ENCODE results near the gene IL16.

The IL16 gene

GRCh38 chr15:81278306-81279029 lies 81.8 kb downstream of the IL16 start:
- DNase-seq (ENCODE audit: low read depth), result no peak
- H3K4me3 ChIP-seq (replicated peaks; ENCODE audit: low read depth, low read length), result no peak overlapping the region
- TF ChIP-seq, protein P1, sequence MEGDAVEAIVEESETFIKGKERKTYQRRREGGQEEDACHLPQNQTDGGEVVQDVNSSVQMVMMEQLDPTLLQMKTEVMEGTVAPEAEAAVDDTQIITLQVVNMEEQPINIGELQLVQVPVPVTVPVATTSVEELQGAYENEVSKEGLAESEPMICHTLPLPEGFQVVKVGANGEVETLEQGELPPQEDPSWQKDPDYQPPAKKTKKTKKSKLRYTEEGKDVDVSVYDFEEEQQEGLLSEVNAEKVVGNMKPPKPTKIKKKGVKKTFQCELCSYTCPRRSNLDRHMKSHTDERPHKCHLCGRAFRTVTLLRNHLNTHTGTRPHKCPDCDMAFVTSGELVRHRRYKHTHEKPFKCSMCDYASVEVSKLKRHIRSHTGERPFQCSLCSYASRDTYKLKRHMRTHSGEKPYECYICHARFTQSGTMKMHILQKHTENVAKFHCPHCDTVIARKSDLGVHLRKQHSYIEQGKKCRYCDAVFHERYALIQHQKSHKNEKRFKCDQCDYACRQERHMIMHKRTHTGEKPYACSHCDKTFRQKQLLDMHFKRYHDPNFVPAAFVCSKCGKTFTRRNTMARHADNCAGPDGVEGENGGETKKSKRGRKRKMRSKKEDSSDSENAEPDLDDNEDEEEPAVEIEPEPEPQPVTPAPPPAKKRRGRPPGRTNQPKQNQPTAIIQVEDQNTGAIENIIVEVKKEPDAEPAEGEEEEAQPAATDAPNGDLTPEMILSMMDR (IDR thresholded peaks at IDR 0.05; ENCODE audit: low read length, missing control alignments), result no peak

DNA sequence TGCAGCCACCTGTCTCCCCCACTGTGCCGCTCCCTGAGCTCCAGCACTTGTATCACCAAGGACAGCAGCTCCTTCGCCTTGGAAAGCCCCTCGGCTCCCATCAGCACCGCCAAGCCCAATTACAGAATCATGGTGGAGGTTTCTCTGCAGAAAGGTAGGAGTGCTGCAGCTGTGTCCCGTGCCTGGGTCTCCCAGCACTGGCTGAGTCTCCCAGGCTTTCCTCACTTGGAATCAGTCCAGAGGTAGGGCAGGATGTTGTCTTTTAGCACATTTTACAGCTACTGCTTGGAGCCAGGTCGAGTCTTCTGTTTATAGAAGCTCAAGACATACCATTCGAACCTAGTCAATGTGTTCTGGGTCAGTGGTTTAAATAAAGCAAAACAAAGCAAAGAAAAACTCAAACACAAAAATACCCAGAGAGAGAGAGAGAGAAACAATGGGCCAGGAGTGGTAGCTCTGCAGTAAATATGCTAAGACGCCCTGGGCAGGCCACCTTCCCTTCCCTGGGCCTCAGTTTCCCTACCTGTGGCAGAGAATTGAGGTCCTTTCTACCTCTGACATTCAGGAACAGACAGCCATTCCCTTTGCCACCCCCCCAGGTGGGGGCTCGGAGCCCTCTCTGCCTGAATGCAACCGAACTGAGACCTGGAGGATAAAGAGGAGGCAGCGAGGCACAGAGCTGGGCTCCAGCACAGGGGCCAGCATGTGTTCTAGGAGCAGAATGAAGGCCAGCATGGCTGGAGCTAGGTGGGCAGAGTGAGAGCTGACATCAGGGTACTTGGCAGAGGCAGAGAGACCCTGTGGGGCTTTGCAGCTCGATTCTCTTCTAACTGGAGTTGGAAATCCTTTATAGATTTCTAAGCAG lies 83.2 kb downstream of the IL16 start:
- H3K4me3 ChIP-seq (replicated peaks; ENCODE audit: low read depth, low read length), result no peak overlapping the region
- DNase-seq (ENCODE audit: low read depth), result peak; percentile 22
- TF ChIP-seq, protein P1 (IDR thresholded peaks at IDR 0.05; ENCODE audit: low read length, missing control alignments), result no peak

GRCh38 chr15:81280696-81281455 lies 84.2 kb downstream of the IL16 start:
- TF ChIP-seq, protein P1 (IDR thresholded peaks at IDR 0.05; ENCODE audit: low read length, missing control alignments), result no peak
- no peak for DNase-seq (ENCODE audit: low read depth)
- H3K4me3 ChIP-seq (replicated peaks; ENCODE audit: low read depth, low read length), result no peak overlapping the region

DNA sequence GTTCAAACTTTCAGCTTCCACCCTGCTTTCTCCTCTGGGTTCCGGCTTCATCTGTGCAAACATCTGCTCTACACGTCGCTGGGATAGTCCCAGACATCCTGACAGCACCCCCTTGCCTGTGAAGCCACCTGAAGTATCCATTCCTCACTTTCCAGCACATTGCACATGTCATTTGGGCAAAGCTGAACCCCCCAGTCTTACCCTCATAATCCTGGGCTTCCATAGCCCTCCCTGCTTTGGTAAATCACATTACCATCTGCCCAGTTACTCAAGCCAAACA lies 84.7 kb downstream of the IL16 start:
- no peak for DNase-seq (ENCODE audit: low read depth)

GRCh38 chr15:81281766-81282605 lies 85.3 kb downstream of the IL16 start:
- H3K4me3 ChIP-seq (replicated peaks; ENCODE audit: low read depth, low read length), result no peak overlapping the region
- DNase-seq (ENCODE audit: low read depth), result no peak
- TF ChIP-seq, protein P1 (IDR thresholded peaks at IDR 0.05; ENCODE audit: low read length, missing control alignments), result no peak

More for the DNA sequence above, 84.7 kb downstream of the IL16 start:
- TF ChIP-seq, protein P1 (IDR thresholded peaks at IDR 0.05; ENCODE audit: low read length, missing control alignments), result no peak
- H3K4me3 ChIP-seq (replicated peaks; ENCODE audit: low read depth, low read length), result no peak overlapping the region

GRCh38 chr15:81282606-81282895 lies 85.9 kb downstream of the IL16 start:
- DNase-seq (ENCODE audit: low read depth), result no peak
- TF ChIP-seq, protein P1 (IDR thresholded peaks at IDR 0.05; ENCODE audit: low read length, missing control alignments), result no peak
- no peak overlapping the region for H3K4me3 ChIP-seq (replicated peaks; ENCODE audit: low read depth, low read length)

Measured in fibroblast of pulmonary artery (primary cell).